IMR-90 (cell line): ENCODE measurements around the gene CAST. TPM values are rescaled to one million over a fixed set of nuclear protein-coding genes. Genes with fewer than 3 reads are reported as not detected.

Experiments
- ATAC-seq: fragments of 200-7000 bp; cut with Tn5 transposase; 2 replicates; pipeline ENCODE4 v1.9.1; 2020; ENCODE audit warnings: low read depth, mild to moderate bottlenecking, moderate library complexity
- BruUV-seq: library from RNA; stranded (reverse); fragments of 400-500 nt; replicated peaks from 2 replicates; lab custom pipeline; 2021; lab: Mats Ljungman, UMichigan
- CTCF ChIA-PET: fragments of 300-600 bp; formaldehyde crosslinking; extraction: SDS; loops from one replicate; lab custom pipeline; 2021; ENCODE audit warnings: antibody characterized with exemption; lab: Yijun Ruan, JAX
- POLR2A ChIA-PET: fragments of 300-600 bp; sonication (Branson Sonifier 250); formaldehyde crosslinking; loops from one replicate; lab custom pipeline; 2022; ENCODE audit warnings: antibody characterized with exemption; ENCODE audit not compliant: unreplicated experiment; lab: Charles Lee
- DNase-seq: peaks from one replicate; pipeline ENCODE4 v3.0.0; 2013
- H2AFZ ChIP-seq: replicated peaks from 2 replicates; pipeline ENCODE3; 2013; ENCODE audit warnings: low read length, mild to moderate bottlenecking; ENCODE audit not compliant: poor library complexity
- H2AK5ac ChIP-seq: 2 replicates; pipeline ENCODE4 v1.6.1; 2013; ENCODE audit warnings: low read depth, low read length, inconsistent platforms
- H2AK9ac ChIP-seq: replicated peaks from 2 replicates; pipeline ENCODE3; 2013; ENCODE audit warnings: mild to moderate bottlenecking, low read depth, low read length, moderate library complexity; ENCODE audit not compliant: poor library complexity
- H2BK120ac ChIP-seq: 2 replicates; pipeline ENCODE4 v1.6.1; 2013; ENCODE audit warnings: low read depth, low read length, inconsistent platforms
- H2BK15ac ChIP-seq: 3 replicates; pipeline ENCODE4 v1.6.1; 2013; ENCODE audit warnings: low read depth, low read length, inconsistent platforms
- H2BK20ac ChIP-seq: 2 replicates; pipeline ENCODE4 v1.6.1; 2013; ENCODE audit warnings: low read depth, mild to moderate bottlenecking, inconsistent platforms, low read length, moderate library complexity
- H2BK5ac ChIP-seq: 2 replicates; pipeline ENCODE4 v1.6.1; 2013; ENCODE audit warnings: mild to moderate bottlenecking, low read depth, low read length, inconsistent platforms; ENCODE audit not compliant: poor library complexity, severe bottlenecking
- H3K14ac ChIP-seq: replicated peaks from 2 replicates; pipeline ENCODE4 v1.6.1; 2013; ENCODE audit warnings: low read depth, low read length, inconsistent platforms
- H3K18ac ChIP-seq: 2 replicates; pipeline ENCODE4 v1.6.1; 2013; ENCODE audit warnings: low read depth, low read length, control low read depth
- H3K23ac ChIP-seq: 2 replicates; pipeline ENCODE4 v1.6.1; 2013; ENCODE audit warnings: low read depth, low read length, inconsistent platforms
- H3K27ac ChIP-seq: 2 replicates; pipeline ENCODE4 v1.5.1; 2013; ENCODE audit warnings: mild to moderate bottlenecking, control low read depth, low read length; ENCODE audit not compliant: insufficient read depth
- H3K27me3 ChIP-seq: 2 replicates; pipeline ENCODE4 v1.6.1; 2013; ENCODE audit warnings: low read length; ENCODE audit not compliant: control insufficient read depth, insufficient read depth
- H3K36me3 ChIP-seq: 2 replicates; pipeline ENCODE4 v1.6.1; 2013; ENCODE audit warnings: low read length, mixed read lengths; ENCODE audit not compliant: control insufficient read depth, insufficient read depth
- H3K4ac ChIP-seq: 2 replicates; pipeline ENCODE4 v1.6.1; 2013; ENCODE audit warnings: low read depth, low read length, inconsistent platforms
- H3K4me1 ChIP-seq: 2 replicates; pipeline ENCODE4 v1.6.1; 2013; ENCODE audit warnings: low read length, mixed read lengths; ENCODE audit not compliant: control insufficient read depth, insufficient read depth
- H3K4me2 ChIP-seq: 2 replicates; pipeline ENCODE4 v1.6.1; 2013; ENCODE audit warnings: low read depth, mild to moderate bottlenecking, control low read depth, low read length, moderate library complexity
- H3K4me3 ChIP-seq: 2 replicates; pipeline ENCODE4 v1.5.1; 2013; ENCODE audit warnings: low read depth, mild to moderate bottlenecking, control low read depth, low read length, moderate library complexity; ENCODE audit not compliant: insufficient read depth
- H3K56ac ChIP-seq: 2 replicates; pipeline ENCODE4 v1.6.1; 2013; ENCODE audit warnings: low read length, inconsistent platforms; ENCODE audit not compliant: insufficient read depth; ENCODE audit errors: extremely low read depth
- H3K79me1 ChIP-seq, 2 experiments: 2 replicates each; pipeline ENCODE4 v1.6.1; 2013; ENCODE audit warnings: low read length in 2 of 2, inconsistent platforms in 1 of 2, low read depth in 1 of 2
- H3K9ac ChIP-seq: 2 replicates; pipeline ENCODE4 v1.6.1; 2013; ENCODE audit warnings: low read depth, low read length, control low read depth
- H3K9me1 ChIP-seq: 2 replicates; pipeline ENCODE4 v1.6.1; 2013; ENCODE audit warnings: low read length, inconsistent platforms; ENCODE audit not compliant: insufficient read depth
- H3K9me3 ChIP-seq: 2 replicates; pipeline ENCODE4 v1.6.1; 2013; ENCODE audit warnings: low read length; ENCODE audit not compliant: control insufficient read depth, insufficient read depth
- H4K20me1 ChIP-seq: 2 replicates; pipeline ENCODE4 v1.6.1; 2013; ENCODE audit warnings: low read length, inconsistent platforms; ENCODE audit not compliant: insufficient read depth
- H4K5ac ChIP-seq: 2 replicates; pipeline ENCODE4 v1.6.1; 2013; ENCODE audit warnings: mild to moderate bottlenecking, low read depth, low read length, control low read depth
- H4K8ac ChIP-seq, 2 experiments: 2 replicates each; pipeline ENCODE4 v1.6.1; 2013; ENCODE audit warnings: low read depth in 2 of 2, low read length in 2 of 2, control low read depth in 1 of 2, inconsistent platforms in 1 of 2
- H4K91ac ChIP-seq: 2 replicates; pipeline ENCODE4 v1.6.1; 2013; ENCODE audit warnings: low read depth, low read length, inconsistent platforms; ENCODE audit not compliant: insufficient read depth
- BHLHE40 ChIP-seq: fragments of 150-350 bp; IDR thresholded peaks from 2 replicates; pipeline ENCODE4 v1.6.1; 2016; ENCODE audit warnings: mild to moderate bottlenecking, low read depth, low read length
- MAFK ChIP-seq: IDR thresholded peaks from 2 replicates; pipeline ENCODE4 v1.6.1; 2012; ENCODE audit warnings: low read depth, low read length, improper control_type of control experiment
- NFE2L2 ChIP-seq: fragments of 150-350 bp; IDR thresholded peaks from 2 replicates; pipeline ENCODE4 v1.6.1; 2016; ENCODE audit warnings: low read depth, mild to moderate bottlenecking, low read length
- RCOR1 ChIP-seq: IDR thresholded peaks from 2 replicates; pipeline ENCODE4 v1.6.1; 2012; ENCODE audit warnings: mild to moderate bottlenecking, low read length, improper control_type of control experiment; ENCODE audit not compliant: insufficient replicate concordance
- WGBS, 2 experiments: methylation state at CpG; one replicate each; pipeline versions ENCODE4 v1.1.5 to v1.1.7; 2013; ENCODE audit warnings: missing lambda C conversion rate in 2 of 2; ENCODE audit not compliant: insufficient read length in 1 of 2; ENCODE audit errors: extremely low coverage in 2 of 2; 5-methylcytosine and 5-hydroxymethylcytosine counted together
- dilution Hi-C: fragments of 300-500 bp; cut with HindIII; formaldehyde crosslinking; loops from one replicate; pipeline ENCODE4 v1.14.3; 2018; ENCODE audit warnings: low sequenced_read_pairs; ENCODE audit not compliant: unreplicated experiment
- in situ Hi-C: fragments of 300-500 bp; cut with MboI; formaldehyde crosslinking; loops from 3 replicates; pipeline ENCODE4 v1.14.3; 2019; ENCODE audit warnings: low sequenced_read_pairs, inconsistent platforms, mixed read lengths
- intact Hi-C: fragments of 100-400 bp; cut with micrococcal nuclease; formaldehyde crosslinking; loops from 2 replicates; pipeline ENCODE4 v1.10.0; 2022
- polyA plus RNA-seq, 3 experiments: library from polyadenylated mRNA; depleted of rRNA; stranded (reverse); fragments of >200 nt; gene quantifications; 2 replicates each; pipeline ENCODE4 v1.2.3, GENCODE V29; 2012; ENCODE audit warnings: low replicate concordance in 1 of 3
- total RNA-seq: library from RNA; depleted of rRNA; stranded (reverse); fragments of >200 nt; gene quantifications from 2 replicates; pipeline ENCODE4 v1.2.3, GENCODE V29; 2012
- TF ChIP-seq, protein P1 (sequence below): fragments of 150-350 bp; IDR thresholded peaks from 2 replicates; pipeline ENCODE4 v1.6.1; 2017; ENCODE audit warnings: mild to moderate bottlenecking, antibody characterized with exemption, low read length, low read depth
- TF ChIP-seq, protein P2 (sequence below): conservative IDR thresholded peaks from 2 replicates; pipeline ENCODE4 v1.5.1; 2012; ENCODE audit warnings: mild to moderate bottlenecking, low read depth, low read length, improper control_type of control experiment

The CAST gene
- total and polyA plus RNA-seq, 2 of the 4 experiments (the other 2 are of a cell fraction) = 91.3 to 128 TPM

DNA sequence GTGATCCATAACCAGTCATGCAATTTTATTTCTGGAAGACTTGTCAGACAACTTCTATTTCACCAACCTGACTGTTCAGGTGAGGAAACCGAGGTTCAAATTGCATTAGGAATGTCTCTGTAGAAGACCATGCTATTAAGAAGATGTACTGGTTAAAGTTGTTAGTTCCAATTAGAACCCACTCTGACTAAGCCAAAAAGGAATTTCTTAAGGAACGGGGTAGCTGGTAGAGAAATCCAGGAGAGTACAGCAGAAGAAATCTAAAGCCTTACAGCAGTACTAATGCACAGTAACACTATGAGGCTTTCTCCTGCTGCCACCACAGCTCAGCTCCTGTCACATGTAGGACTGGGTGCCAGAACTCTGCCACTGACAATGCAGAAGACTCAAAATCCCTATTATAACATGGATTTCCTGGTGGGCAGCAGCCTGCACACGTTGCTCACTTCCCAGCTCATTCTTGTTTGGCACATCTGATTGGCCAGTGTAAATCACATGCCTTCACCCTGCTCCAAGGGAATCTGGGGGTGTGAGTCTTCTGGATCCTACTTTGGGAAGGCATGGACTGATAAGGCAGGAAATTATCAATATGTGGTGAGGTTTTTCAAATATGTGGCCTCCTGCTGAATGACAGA, 37.1 kb downstream of the CAST start:
- H3K4me2 ChIP-seq = peak overlapping the region; percentile 63; the same call in 1 of the 2 replicates
- ChIA-PET POLR2A (no interaction called here), CTCF (no interaction called here)
- peaks cover 22 to 54% of the 10 kb centered on the region in 2 experiments; a peak in 3 of 4 replicates for H3K79me1 ChIP-seq
- no peak overlapping the region for H2BK5ac ChIP-seq
- H2BK120ac ChIP-seq = no peak overlapping the region
- no peak overlapping the region for H3K56ac ChIP-seq
- no peaks in the 10 kb centered on the region for H3K27me3 ChIP-seq
- H2BK15ac ChIP-seq = no peak overlapping the region; the same call in 2 of the 3 replicates
- 0 out of 2 replicates have a peak overlapping the region, but pooled peaks have one; percentile 19 for H3K14ac ChIP-seq
- no peak overlapping the region for H3K23ac ChIP-seq
- H2AFZ ChIP-seq = peak overlapping the region; percentile 7
- H3K9me1 ChIP-seq = peaks cover 8% of the 10 kb centered on the region
- dilution Hi-C loops = no loop called here
- WGBS, 2 experiments = no CpG with 5 or more reads among the region's 3 CpGs
- intact Hi-C loops = no loop called here
- H2BK20ac ChIP-seq = no peak overlapping the region
- DNase-seq (peak; percentile 49), ATAC-seq (no peak)
- H4K5ac ChIP-seq = no peak overlapping the region
- H2AK9ac ChIP-seq = no peak overlapping the region
- in situ Hi-C loops = no loop called here
- no peak overlapping the region for H3K9ac ChIP-seq
- no peak overlapping the region for H3K18ac ChIP-seq
- TF ChIP-seq NFE2L2 = no peak
- TF ChIP-seq BHLHE40 = no peak
- TF ChIP-seq MAFK = no peak
- TF ChIP-seq RCOR1 = no peak
- TF ChIP-seq, protein P1, sequence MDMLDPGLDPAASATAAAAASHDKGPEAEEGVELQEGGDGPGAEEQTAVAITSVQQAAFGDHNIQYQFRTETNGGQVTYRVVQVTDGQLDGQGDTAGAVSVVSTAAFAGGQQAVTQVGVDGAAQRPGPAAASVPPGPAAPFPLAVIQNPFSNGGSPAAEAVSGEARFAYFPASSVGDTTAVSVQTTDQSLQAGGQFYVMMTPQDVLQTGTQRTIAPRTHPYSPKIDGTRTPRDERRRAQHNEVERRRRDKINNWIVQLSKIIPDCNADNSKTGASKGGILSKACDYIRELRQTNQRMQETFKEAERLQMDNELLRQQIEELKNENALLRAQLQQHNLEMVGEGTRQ = peak; percentile 81
- TF ChIP-seq, protein P2, sequence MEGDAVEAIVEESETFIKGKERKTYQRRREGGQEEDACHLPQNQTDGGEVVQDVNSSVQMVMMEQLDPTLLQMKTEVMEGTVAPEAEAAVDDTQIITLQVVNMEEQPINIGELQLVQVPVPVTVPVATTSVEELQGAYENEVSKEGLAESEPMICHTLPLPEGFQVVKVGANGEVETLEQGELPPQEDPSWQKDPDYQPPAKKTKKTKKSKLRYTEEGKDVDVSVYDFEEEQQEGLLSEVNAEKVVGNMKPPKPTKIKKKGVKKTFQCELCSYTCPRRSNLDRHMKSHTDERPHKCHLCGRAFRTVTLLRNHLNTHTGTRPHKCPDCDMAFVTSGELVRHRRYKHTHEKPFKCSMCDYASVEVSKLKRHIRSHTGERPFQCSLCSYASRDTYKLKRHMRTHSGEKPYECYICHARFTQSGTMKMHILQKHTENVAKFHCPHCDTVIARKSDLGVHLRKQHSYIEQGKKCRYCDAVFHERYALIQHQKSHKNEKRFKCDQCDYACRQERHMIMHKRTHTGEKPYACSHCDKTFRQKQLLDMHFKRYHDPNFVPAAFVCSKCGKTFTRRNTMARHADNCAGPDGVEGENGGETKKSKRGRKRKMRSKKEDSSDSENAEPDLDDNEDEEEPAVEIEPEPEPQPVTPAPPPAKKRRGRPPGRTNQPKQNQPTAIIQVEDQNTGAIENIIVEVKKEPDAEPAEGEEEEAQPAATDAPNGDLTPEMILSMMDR = no peak
- no peak overlapping the region for H3K4me3 ChIP-seq
- H4K91ac ChIP-seq = no peak overlapping the region
- no TSS peak for BruUV-seq
- H4K20me1 ChIP-seq = peaks cover 19% of the 10 kb centered on the region; the same call in 1 of the 2 replicates
- H3K36me3 ChIP-seq = peaks cover 5% of the 10 kb centered on the region
- 0 out of 2 replicates have a peak overlapping the region, but pooled peaks have one; percentile 8 for H3K27ac ChIP-seq
- H2AK5ac ChIP-seq = no peak overlapping the region
- H3K4ac ChIP-seq = no peak overlapping the region
- H3K9me3 ChIP-seq = no peaks in the 10 kb centered on the region
- peaks cover 15% of the 10 kb centered on the region for H3K4me1 ChIP-seq
- no peak overlapping the region for H4K8ac ChIP-seq
